HL-60 (cell line): ENCODE results near the gene WWC1.

Experiments used
- DNase-seq, 2 experiments: peaks; one replicate each; pipeline ENCODE4 v3.0.0-alpha.2; 2010 to 2020; ENCODE audit warnings: low read depth in 1 of 2, low spot score in 1 of 2
- H3K27ac ChIP-seq: fragments of 250-450 bp; sonication (Bioruptor Pico); replicated peaks from 2 replicates; pipeline ENCODE4 v1.5.1; 2020; ENCODE audit warnings: mild to moderate bottlenecking, moderate library complexity
- H3K27me3 ChIP-seq: fragments of 250-450 bp; sonication (Bioruptor Pico); 2 replicates; pipeline ENCODE4 v1.5.1; 2021; ENCODE audit warnings: mild to moderate bottlenecking, moderate library complexity; ENCODE audit not compliant: insufficient read depth, poor library complexity, severe bottlenecking
- H3K4me3 ChIP-seq: replicated peaks from 2 replicates; pipeline ENCODE4 v1.5.1; 2011; ENCODE audit warnings: mild to moderate bottlenecking, control low read depth, low read length; ENCODE audit not compliant: insufficient read depth
- CTCF ChIP-seq: IDR thresholded peaks from one replicate; pipeline ENCODE4 v1.5.1; 2011; ENCODE audit warnings: low read length, control low read depth, inconsistent platforms; ENCODE audit not compliant: insufficient read depth
- GABPA ChIP-seq: IDR thresholded peaks from 2 replicates; pipeline ENCODE4 v1.6.1; 2012; ENCODE audit warnings: low read depth
- POLR2AphosphoS5 ChIP-seq: IDR thresholded peaks from 2 replicates; pipeline ENCODE4 v1.6.1; 2012; ENCODE audit warnings: low read depth
- REST ChIP-seq: IDR thresholded peaks from 2 replicates; pipeline ENCODE4 v1.6.1; 2012; ENCODE audit warnings: low read depth; ENCODE audit not compliant: insufficient replicate concordance
- SPI1 ChIP-seq: IDR thresholded peaks from 2 replicates; pipeline ENCODE4 v1.6.1; 2012; ENCODE audit warnings: low read depth, mild to moderate bottlenecking, borderline replicate concordance

The WWC1 gene

GRCh38 chr5:168300326-168301182 is 9.1 kb downstream of the WWC1 start:
- no peak for DNase-seq
- H3K27ac ChIP-seq: no peak overlapping the region
- TF ChIP-seq SPI1: no peak
- TF ChIP-seq POLR2AphosphoS5: no peak
- no peak for TF ChIP-seq REST
- TF ChIP-seq GABPA: no peak
- TF ChIP-seq CTCF: no peak
- H3K4me3 ChIP-seq: no peak overlapping the region
- H3K27me3 ChIP-seq: no peaks in the 10 kb centered on the region

GRCh38 chr5:168301593-168302390 is 10.3 kb downstream of the WWC1 start:
- TF ChIP-seq GABPA (no peak), REST (no peak), SPI1 (no peak), POLR2AphosphoS5 (no peak), CTCF (no peak)
- DNase-seq: no peak
- no peak overlapping the region for H3K4me3 ChIP-seq
- H3K27me3 ChIP-seq: no peaks in the 10 kb centered on the region
- no peak overlapping the region for H3K27ac ChIP-seq

GRCh38 chr5:168302785-168303184 is 11.3 kb downstream of the WWC1 start:
- TF ChIP-seq SPI1: no peak
- TF ChIP-seq CTCF: no peak
- no peak for TF ChIP-seq REST
- no peak for TF ChIP-seq GABPA
- TF ChIP-seq POLR2AphosphoS5: no peak
- Histone ChIP-seq H3K27me3 (no peaks in the 10 kb centered on the region), H3K4me3 (no peak overlapping the region), H3K27ac (no peak overlapping the region)
- DNase-seq: no peak
